Cardiac fibroblast (primary cell): ENCODE measurements around the gene ANKRD33B.

Experiments used
- DNase-seq, 2 donors: peaks; one replicate each; pipeline versions ENCODE4 v3.0.0 to v3.0.0-alpha.2; 2010; ENCODE audit warnings: low read depth in 2 of 2
- H3K4me3 ChIP-seq, 2 donors: replicated peaks in 1 of 2; 1 replicate in 1 of 2; 2 replicates in 1 of 2; pipeline ENCODE4 v1.5.1; 2011; ENCODE audit warnings: low read depth in 2 of 2, low read length in 2 of 2, mild to moderate bottlenecking in 2 of 2, moderate library complexity in 1 of 2
- TF ChIP-seq, protein P1 (sequence below): IDR thresholded peaks from one replicate; pipeline ENCODE4 v1.5.1; 2011; ENCODE audit warnings: low read depth, mild to moderate bottlenecking, low read length, inconsistent platforms

ANKRD33B gene

DNA sequence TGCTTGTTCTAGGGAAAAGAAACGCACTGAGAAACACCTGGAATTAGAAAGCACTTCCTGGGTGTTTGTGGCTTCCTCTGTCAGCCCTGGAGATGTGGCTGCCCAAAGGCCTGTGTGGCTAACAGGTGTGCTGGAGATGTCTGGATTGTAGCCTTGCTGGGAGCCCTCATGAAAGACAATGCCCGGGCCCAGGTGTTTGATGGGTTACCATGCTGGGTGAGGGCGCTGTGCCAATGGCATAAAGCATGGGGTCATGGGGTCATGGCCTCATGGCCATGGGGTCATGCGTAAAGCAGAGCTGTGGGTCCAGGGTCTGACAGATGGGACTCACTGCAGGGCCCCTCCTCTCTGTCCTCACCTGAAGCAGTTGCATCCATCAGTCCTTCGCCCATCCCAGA, 21.6 kb downstream of the ANKRD33B start:
- H3K4me3 ChIP-seq: no peak overlapping the region
- DNase-seq: no peak
- TF ChIP-seq, protein P1, sequence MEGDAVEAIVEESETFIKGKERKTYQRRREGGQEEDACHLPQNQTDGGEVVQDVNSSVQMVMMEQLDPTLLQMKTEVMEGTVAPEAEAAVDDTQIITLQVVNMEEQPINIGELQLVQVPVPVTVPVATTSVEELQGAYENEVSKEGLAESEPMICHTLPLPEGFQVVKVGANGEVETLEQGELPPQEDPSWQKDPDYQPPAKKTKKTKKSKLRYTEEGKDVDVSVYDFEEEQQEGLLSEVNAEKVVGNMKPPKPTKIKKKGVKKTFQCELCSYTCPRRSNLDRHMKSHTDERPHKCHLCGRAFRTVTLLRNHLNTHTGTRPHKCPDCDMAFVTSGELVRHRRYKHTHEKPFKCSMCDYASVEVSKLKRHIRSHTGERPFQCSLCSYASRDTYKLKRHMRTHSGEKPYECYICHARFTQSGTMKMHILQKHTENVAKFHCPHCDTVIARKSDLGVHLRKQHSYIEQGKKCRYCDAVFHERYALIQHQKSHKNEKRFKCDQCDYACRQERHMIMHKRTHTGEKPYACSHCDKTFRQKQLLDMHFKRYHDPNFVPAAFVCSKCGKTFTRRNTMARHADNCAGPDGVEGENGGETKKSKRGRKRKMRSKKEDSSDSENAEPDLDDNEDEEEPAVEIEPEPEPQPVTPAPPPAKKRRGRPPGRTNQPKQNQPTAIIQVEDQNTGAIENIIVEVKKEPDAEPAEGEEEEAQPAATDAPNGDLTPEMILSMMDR: no peak

DNA sequence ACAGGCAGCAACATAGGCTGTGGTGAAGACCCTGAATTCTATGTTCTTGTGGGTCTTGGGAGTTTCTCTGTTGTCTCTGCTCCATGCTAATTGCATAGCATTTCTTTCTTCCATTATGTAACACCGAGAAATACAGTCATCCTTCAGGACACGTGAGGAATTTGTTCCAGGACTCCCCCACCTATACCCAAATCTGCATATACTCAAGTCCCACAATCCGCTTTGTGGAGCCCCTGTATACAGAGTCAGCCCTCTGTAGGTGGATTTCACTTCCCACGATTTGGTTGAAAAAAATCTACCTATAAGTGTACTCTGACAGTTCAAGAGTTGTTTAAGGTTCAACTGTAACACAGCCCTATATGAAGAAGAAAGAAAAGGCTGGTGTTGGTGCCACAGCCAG, 22.1 kb downstream of the ANKRD33B start:
- no peak for DNase-seq
- H3K4me3 ChIP-seq: no peak overlapping the region
- TF ChIP-seq, protein P1: no peak

DNA sequence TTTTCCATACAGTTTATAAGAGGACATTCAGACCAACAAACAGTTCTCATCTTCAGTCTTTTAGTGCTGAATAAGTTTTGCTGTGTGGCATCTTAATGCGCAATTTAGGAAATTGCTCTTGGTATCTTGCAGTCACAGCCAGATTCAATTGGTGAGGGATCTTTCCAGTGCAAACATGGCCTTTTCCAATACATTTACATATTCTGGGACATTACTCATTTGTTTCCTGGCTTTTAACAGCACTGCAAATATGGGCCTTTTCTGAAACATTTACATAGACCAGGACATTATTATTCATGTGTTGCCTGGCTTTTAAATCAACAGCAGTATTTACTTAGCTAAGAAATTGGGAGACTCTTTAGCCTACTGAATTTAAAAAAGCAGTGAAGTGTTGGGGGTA, 22.7 kb downstream of the ANKRD33B start:
- TF ChIP-seq, protein P1: no peak
- H3K4me3 ChIP-seq: no peak overlapping the region
- no peak for DNase-seq

DNA sequence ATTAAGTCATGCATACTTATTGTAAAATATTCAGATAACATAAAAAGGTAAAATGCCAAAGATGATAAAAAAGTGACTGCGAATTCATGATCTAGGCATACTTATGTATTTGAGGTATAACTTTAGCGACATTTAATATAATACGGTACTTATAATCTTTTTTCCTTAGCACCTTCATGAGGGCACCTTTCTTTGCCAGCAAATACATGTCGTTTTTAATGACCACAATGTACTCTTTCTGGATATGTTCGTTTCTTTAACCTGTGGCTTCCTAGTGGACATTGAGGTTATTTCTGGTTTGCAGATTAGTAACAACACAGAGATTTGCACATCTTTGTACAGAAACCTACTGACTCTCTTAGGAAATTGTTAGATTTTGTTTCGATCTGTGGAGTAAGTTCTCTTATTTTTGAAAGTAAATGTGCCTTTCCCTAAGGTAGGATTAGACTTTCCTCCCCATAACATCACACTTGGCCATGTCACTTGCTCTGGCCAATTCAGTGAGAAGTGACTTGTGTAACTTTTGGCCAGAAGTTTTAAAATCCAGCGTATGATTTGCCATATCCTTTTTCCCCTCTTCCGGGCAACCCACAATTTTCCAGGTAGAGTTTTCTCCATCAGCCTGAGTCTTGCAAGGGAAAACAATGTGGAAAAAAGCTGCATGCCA, 24.4 kb downstream of the ANKRD33B start:
- TF ChIP-seq, protein P1: no peak
- no peak overlapping the region for H3K4me3 ChIP-seq
- DNase-seq: no peak

DNA sequence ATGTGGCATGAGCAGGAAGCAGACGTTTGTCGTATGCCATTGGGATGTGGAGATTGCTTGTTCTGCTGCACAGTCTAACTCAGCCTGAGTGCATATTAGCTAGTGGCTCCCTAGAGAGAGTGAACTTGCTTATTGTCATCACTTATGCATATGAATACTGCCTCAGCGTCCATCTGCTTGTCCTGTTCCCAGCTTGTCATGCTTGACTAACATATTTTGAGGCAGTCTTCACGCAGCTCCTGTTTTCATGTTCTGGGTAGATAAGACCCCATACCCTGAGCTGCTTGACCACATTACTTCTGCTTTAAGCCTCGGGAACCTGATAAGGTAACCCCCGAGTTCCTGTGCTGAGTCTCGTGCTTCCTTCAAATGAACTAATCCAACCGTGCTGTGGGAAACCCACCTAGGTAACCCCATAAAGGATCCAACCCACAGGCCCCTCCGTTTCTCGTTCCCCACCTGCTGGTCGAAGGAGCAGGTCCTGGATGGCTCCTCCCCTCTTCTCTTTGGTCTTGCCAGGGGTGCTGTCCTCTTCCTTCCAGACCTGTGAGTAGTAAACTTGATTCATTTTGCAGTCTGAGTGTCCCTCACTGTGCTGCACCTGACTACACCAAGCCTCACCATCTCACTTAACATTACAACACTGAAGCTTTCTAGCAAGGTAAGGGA, 25.0 kb downstream of the ANKRD33B start:
- TF ChIP-seq, protein P1: no peak
- no peak for DNase-seq

DNA sequence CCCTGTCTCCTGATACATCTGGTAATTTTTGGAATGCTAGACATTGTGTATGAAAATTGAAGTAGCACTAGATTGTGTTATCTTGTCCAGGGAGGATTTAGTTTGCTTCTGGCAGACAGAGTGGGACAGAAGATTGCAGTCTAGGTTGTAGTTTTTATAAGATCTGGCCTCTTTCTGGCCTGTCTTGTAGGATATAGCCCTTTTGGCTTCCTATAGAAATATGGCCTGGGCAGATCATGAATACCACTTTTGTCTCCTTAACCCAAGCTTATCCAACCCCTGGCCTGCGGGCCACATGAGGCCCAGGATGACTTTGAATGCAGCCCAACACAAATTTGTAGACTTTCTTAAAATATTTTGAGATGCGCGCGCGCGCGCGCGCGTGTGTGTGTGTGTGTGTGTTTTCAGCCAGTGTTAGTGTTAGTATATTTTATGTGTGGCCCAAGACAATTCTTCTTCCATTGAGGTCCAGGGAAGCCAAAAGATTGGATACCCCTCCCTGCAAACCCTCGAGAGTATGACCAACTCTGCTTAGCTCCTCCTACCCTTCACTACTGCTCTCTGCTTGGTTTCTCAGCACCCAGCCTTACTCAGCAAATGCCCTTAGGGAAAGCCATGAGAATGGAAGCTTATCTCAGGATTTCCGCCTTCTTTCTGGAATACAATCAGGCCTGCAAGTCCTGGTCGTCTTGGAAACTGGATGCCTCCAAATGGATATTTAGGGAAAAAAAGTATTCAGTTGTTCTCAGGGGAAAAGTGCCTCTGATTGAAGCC, 26.5 kb downstream of the ANKRD33B start:
- TF ChIP-seq, protein P1: no peak
- no peak overlapping the region for H3K4me3 ChIP-seq
- DNase-seq: peak; percentile 75 to 95

More for the DNA sequence above, 25.0 kb downstream of the ANKRD33B start:
- H3K4me3 ChIP-seq: no peak overlapping the region
